ENCODE data around the gene ELANE.
A peak's percentile ranks its signal among the peaks of the same experiment; 100 is the strongest.

GRCh38 chr19:806815-807421 lies 45.2 kb upstream of the ELANE start:
- TF ChIP-seq, protein P1, sequence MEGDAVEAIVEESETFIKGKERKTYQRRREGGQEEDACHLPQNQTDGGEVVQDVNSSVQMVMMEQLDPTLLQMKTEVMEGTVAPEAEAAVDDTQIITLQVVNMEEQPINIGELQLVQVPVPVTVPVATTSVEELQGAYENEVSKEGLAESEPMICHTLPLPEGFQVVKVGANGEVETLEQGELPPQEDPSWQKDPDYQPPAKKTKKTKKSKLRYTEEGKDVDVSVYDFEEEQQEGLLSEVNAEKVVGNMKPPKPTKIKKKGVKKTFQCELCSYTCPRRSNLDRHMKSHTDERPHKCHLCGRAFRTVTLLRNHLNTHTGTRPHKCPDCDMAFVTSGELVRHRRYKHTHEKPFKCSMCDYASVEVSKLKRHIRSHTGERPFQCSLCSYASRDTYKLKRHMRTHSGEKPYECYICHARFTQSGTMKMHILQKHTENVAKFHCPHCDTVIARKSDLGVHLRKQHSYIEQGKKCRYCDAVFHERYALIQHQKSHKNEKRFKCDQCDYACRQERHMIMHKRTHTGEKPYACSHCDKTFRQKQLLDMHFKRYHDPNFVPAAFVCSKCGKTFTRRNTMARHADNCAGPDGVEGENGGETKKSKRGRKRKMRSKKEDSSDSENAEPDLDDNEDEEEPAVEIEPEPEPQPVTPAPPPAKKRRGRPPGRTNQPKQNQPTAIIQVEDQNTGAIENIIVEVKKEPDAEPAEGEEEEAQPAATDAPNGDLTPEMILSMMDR (IDR thresholded peaks at IDR 0.05; ENCODE audit: insufficient read depth, low read length): no peak
- no peak for TF ChIP-seq GABPA (IDR thresholded peaks at IDR 0.05; ENCODE audit: low read depth)
- TF ChIP-seq POLR2AphosphoS5 (IDR thresholded peaks at IDR 0.05; ENCODE audit: low read depth): peak; percentile 30; the same call in 1 of the 2 replicates
